Left lung (tissue), 10 donors: Measurements from ENCODE around the gene ISCA2. TPM values are rescaled to one million over a fixed set of nuclear protein-coding genes. Genes with fewer than 3 reads are reported as not detected.

Source experiments
- ATAC-seq: fragments of 200-7000 bp; cut with Tn5 transposase; one replicate; pipeline ENCODE4 v1.9.1; 2020; ENCODE audit warnings: moderate library complexity
- DNase-seq, 4 donors: peaks; one replicate each; pipeline ENCODE4 v3.0.0-alpha.2; 2013 to 2020
- H3K27ac ChIP-seq, 2 donors: fragments of 200-600 bp; sonication (generic) in 1 of 2; one replicate each; pipeline versions ENCODE4 v1.5.0 to v1.8.0; 2020 to 2021
- H3K27me3 ChIP-seq, 2 donors: fragments of 200-600 bp; sonication (generic) in 1 of 2; one replicate each; pipeline versions ENCODE4 v1.5.0 to v1.8.0; 2020 to 2021
- H3K36me3 ChIP-seq, 2 donors: fragments of 200-600 bp; sonication (generic) in 1 of 2; one replicate each; pipeline versions ENCODE4 v1.5.0 to v1.8.0; 2020 to 2021
- H3K4me1 ChIP-seq, 2 donors: fragments of 200-600 bp; one replicate each; pipeline ENCODE4 v1.8.0; 2021
- H3K4me3 ChIP-seq, 2 donors: fragments of 200-600 bp; sonication (generic) in 1 of 2; one replicate each; pipeline versions ENCODE4 v1.5.0 to v1.8.0; 2020 to 2021; ENCODE audit warnings: mild to moderate bottlenecking in 1 of 2
- H3K9me3 ChIP-seq, 2 donors: fragments of 200-600 bp; sonication (generic) in 1 of 2; one replicate each; pipeline versions ENCODE4 v1.5.0 to v1.8.0; 2020 to 2021
- intact Hi-C, 2 donors: fragments of 100-400 bp; cut with DNase I; formaldehyde crosslinking; loops; one replicate each; pipeline versions ENCODE4 v1.11.2 to v1.14.2; 2022
- polyA plus RNA-seq, 6 donors: library from polyadenylated mRNA; unstranded; fragments of 120-200 nt; gene quantifications; one replicate each; pipeline ENCODE4 v1.2.1, GENCODE V29; 2013; ENCODE audit not compliant: insufficient read length in 6 of 6
- total RNA-seq, 2 donors: library from RNA; stranded (reverse); fragmentation: NEBNext Ultra II Directional; extraction: Animal tissue kit (Norgen Biotek cat#: 25700); gene quantifications; one replicate each; pipeline ENCODE4 v1.2.1, GENCODE V29; 2021
- TF ChIP-seq, protein P1 (sequence below), 2 donors: fragments of 200-600 bp; sonication (generic) in 1 of 2; IDR thresholded peaks; one replicate each; pipeline versions ENCODE4 v1.5.0 to v1.8.0; 2021; ENCODE audit warnings: antibody characterized with exemption in 2 of 2
- donor health status: DM: no; HTN: yes; CAD: no.
- donor health status: DM: no; HTN: no; CAD: no.

The ISCA2 gene
- total and polyA plus RNA-seq, 8 donors = 22.7 to 35.2 (median 30.8) TPM

DNA sequence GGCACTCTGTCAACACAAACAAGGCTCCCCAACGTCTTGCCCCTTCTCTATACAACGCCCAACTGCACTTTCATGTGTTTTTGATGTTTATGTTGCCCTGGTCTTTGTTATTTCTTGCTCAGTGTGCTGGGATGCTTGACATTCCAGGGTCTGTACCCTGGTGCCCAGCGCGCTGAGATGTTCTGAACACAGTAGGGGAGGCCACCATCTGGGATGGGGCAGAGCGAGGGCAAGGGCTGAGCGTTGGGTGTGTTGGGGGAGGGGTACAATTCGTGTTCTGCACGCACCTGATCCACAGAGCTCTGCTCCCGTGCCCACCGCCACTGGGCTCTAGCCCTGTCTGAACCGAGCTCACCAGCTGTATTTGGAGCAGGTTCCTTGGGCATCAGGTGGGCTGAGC lies 52.9 kb downstream of the ISCA2 start:
- ATAC-seq (no peak), DNase-seq (no peak)
- H3K4me3 ChIP-seq = no peak overlapping the region
- TF ChIP-seq, protein P1, sequence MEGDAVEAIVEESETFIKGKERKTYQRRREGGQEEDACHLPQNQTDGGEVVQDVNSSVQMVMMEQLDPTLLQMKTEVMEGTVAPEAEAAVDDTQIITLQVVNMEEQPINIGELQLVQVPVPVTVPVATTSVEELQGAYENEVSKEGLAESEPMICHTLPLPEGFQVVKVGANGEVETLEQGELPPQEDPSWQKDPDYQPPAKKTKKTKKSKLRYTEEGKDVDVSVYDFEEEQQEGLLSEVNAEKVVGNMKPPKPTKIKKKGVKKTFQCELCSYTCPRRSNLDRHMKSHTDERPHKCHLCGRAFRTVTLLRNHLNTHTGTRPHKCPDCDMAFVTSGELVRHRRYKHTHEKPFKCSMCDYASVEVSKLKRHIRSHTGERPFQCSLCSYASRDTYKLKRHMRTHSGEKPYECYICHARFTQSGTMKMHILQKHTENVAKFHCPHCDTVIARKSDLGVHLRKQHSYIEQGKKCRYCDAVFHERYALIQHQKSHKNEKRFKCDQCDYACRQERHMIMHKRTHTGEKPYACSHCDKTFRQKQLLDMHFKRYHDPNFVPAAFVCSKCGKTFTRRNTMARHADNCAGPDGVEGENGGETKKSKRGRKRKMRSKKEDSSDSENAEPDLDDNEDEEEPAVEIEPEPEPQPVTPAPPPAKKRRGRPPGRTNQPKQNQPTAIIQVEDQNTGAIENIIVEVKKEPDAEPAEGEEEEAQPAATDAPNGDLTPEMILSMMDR (IDR thresholded peaks at IDR 0.05) = no peak
- no peaks in the 10 kb centered on the region for H3K27me3 ChIP-seq
- intact Hi-C loops = no loop called here
- H3K4me1 ChIP-seq = no peaks in the 10 kb centered on the region
- H3K36me3 ChIP-seq = no peaks in the 10 kb centered on the region
- no peaks in the 10 kb centered on the region for H3K9me3 ChIP-seq
- no peak overlapping the region for H3K27ac ChIP-seq

Other genes starting within 250 kb of the ISCA2 start
- 10 to 100 TPM; 37.0 to 41.1 TPM for gene ABCD4, start 190.8 kb upstream of the ISCA2 start, total RNA-seq
- 100 to 1,000 TPM; 105 to 136 (median 123) TPM for gene ABCD4, start 190.8 kb upstream of the ISCA2 start, polyA plus RNA-seq
- gene VRTN, start 145.3 kb upstream of the ISCA2 start, total RNA-seq = not detected
- gene VRTN, start 145.3 kb upstream of the ISCA2 start, polyA plus RNA-seq = under 1 TPM in 1 of 6 donors, not detected in 5; 0.04 TPM
- gene SYNDIG1L, start 67.6 kb upstream of the ISCA2 start, total RNA-seq = under 1 TPM; 0.39 to 0.87 TPM
- gene SYNDIG1L, start 67.6 kb upstream of the ISCA2 start, polyA plus RNA-seq = under 1 TPM; 0.37 to 0.83 (median 0.59) TPM
- 1,000 to 10,000 TPM in 1 of 2 donors, 100 to 1,000 TPM in 1; 967 to 1,413 TPM for gene NPC2, start 460 bp upstream of the ISCA2 start, total RNA-seq
- gene NPC2, start 460 bp upstream of the ISCA2 start, polyA plus RNA-seq = 1,000 to 10,000 TPM in 3 of 6 donors, 100 to 1,000 TPM in 3; 776 to 1,143 (median 968) TPM
- 100 to 1,000 TPM in 1 of 2 donors, 10 to 100 TPM in 1; 69.2 to 154 TPM for gene LTBP2, start 118.5 kb downstream of the ISCA2 start, total RNA-seq
- gene LTBP2, start 118.5 kb downstream of the ISCA2 start, polyA plus RNA-seq = 10 to 100 TPM; 14.0 to 25.7 (median 16.1) TPM
- gene AREL1, start 219.3 kb downstream of the ISCA2 start, total RNA-seq = 10 to 100 TPM; 34.3 to 42.6 TPM
- gene AREL1, start 219.3 kb downstream of the ISCA2 start, polyA plus RNA-seq = 10 to 100 TPM; 26.0 to 28.7 (median 27.9) TPM
- 10 to 100 TPM; 48.9 to 50.3 TPM for gene FCF1, start 219.4 kb downstream of the ISCA2 start, total RNA-seq
- 10 to 100 TPM; 66.5 to 75.9 (median 71.3) TPM for gene FCF1, start 219.4 kb downstream of the ISCA2 start, polyA plus RNA-seq